GM12892 (cell line): Measurements from ENCODE around the gene GHITM.
A peak's percentile ranks its signal among the peaks of the same experiment; 100 is the strongest.

Experiments used
- POLR2A ChIP-seq: IDR thresholded peaks from 2 replicates; pipeline ENCODE4 v1.6.1; 2011; ENCODE audit warnings: low read depth, low read length, control low read depth
- POLR2AphosphoS5 ChIP-seq: IDR thresholded peaks from 2 replicates; pipeline ENCODE4 v1.6.1; 2011; ENCODE audit warnings: low read depth, low read length, control low read depth

- 0 out of 2 replicates have a peak, but pooled peaks have one; percentile 32 for TF ChIP-seq POLR2A
- TF ChIP-seq POLR2AphosphoS5, result no peak
Observed at GRCh38 chr10:84158061-84158460, 18.8 kb downstream of the GHITM start.
